ENCODE measurements around the gene KCTD18. TPM values are rescaled to one million over a fixed set of nuclear protein-coding genes. Genes with fewer than 3 reads are reported as not detected.

KCTD18 gene
- total RNA-seq, 1 experiment from 2014 or later, result 9.0 TPM

GRCh38 chr2:200502196-200502595 is 7.7 kb downstream of the KCTD18 start:
- Histone ChIP-seq H3K4me3 (no peak overlapping the region), H3K27ac (no peak overlapping the region), H3K9me3 (replicated peaks) (no peaks in the 10 kb centered on the region), H3K27me3 (no peaks in the 10 kb centered on the region), H3K36me3 (no peaks in the 10 kb centered on the region), H3K4me1 (no peaks in the 10 kb centered on the region)
- no peak for DNase-seq

GRCh38 chr2:200498402-200499162 is 11.3 kb downstream of the KCTD18 start:
- no peak for DNase-seq
- Histone ChIP-seq H3K27ac (no peak overlapping the region), H3K4me3 (no peak overlapping the region), H3K4me1 (no peaks in the 10 kb centered on the region), H3K27me3 (no peaks in the 10 kb centered on the region), H3K36me3 (no peaks in the 10 kb centered on the region), H3K9me3 (replicated peaks) (no peaks in the 10 kb centered on the region)

- Histone ChIP-seq H3K9me3 (replicated peaks) (no peaks in the 10 kb centered on the region), H3K27ac (no peak overlapping the region), H3K36me3 (no peaks in the 10 kb centered on the region), H3K27me3 (no peaks in the 10 kb centered on the region), H3K4me1 (no peaks in the 10 kb centered on the region), H3K4me3 (no peak overlapping the region)
- DNase-seq, result no peak
These were observed 13.2 kb downstream of the KCTD18 start for GRCh38 chr2:200496696-200497095.

GRCh38 chr2:200494048-200494447 is 15.8 kb downstream of the KCTD18 start:
- peaks cover 5% of the 10 kb centered on the region; the same call in 1 of the 2 replicates for H3K36me3 ChIP-seq
- H3K27me3 ChIP-seq, result no peaks in the 10 kb centered on the region
- H3K4me3 ChIP-seq, result no peak overlapping the region
- no peak overlapping the region for H3K27ac ChIP-seq
- no peaks in the 10 kb centered on the region for H3K9me3 ChIP-seq (replicated peaks)
- H3K4me1 ChIP-seq, result no peaks in the 10 kb centered on the region
- DNase-seq, result no peak

GRCh38 chr2:200492656-200493055 is 17.2 kb downstream of the KCTD18 start:
- no peaks in the 10 kb centered on the region for H3K27me3 ChIP-seq
- H3K27ac ChIP-seq, result no peak overlapping the region
- H3K4me1 ChIP-seq, result no peaks in the 10 kb centered on the region
- DNase-seq, result no peak
- H3K9me3 ChIP-seq (replicated peaks), result no peaks in the 10 kb centered on the region
- H3K36me3 ChIP-seq, result peaks cover 10% of the 10 kb centered on the region
- H3K4me3 ChIP-seq, result no peak overlapping the region

GRCh38 chr2:200490001-200490400 is 19.9 kb downstream of the KCTD18 start:
- Histone ChIP-seq H3K9me3 (replicated peaks) (no peaks in the 10 kb centered on the region), H3K27me3 (no peaks in the 10 kb centered on the region), H3K27ac (no peak overlapping the region), H3K4me3 (no peak overlapping the region), H3K36me3 (peaks cover 10% of the 10 kb centered on the region), H3K4me1 (peaks cover 6% of the 10 kb centered on the region; the same call in 1 of the 2 replicates)
- no peak for DNase-seq

- H3K27ac ChIP-seq, result no peak overlapping the region
- no peaks in the 10 kb centered on the region for H3K9me3 ChIP-seq (replicated peaks)
- H3K4me1 ChIP-seq, result peaks cover 6% of the 10 kb centered on the region; the same call in 1 of the 2 replicates
- DNase-seq, result no peak
- peaks cover 17% of the 10 kb centered on the region for H3K36me3 ChIP-seq
- no peak overlapping the region for H3K4me3 ChIP-seq
- no peaks in the 10 kb centered on the region for H3K27me3 ChIP-seq
These were observed 21.7 kb downstream of the KCTD18 start for GRCh38 chr2:200488169-200488568.

- no peaks in the 10 kb centered on the region for H3K27me3 ChIP-seq
- H3K36me3 ChIP-seq, result peaks cover 28% of the 10 kb centered on the region
- H3K9me3 ChIP-seq (replicated peaks), result no peaks in the 10 kb centered on the region
- no peak overlapping the region for H3K27ac ChIP-seq
- H3K4me1 ChIP-seq, result peaks cover 6% of the 10 kb centered on the region; the same call in 1 of the 2 replicates
- H3K4me3 ChIP-seq, result no peak overlapping the region
- DNase-seq, result no peak
These were observed 23.3 kb downstream of the KCTD18 start for GRCh38 chr2:200486529-200486928.

GRCh38 chr2:200484934-200485333 is 24.9 kb downstream of the KCTD18 start:
- Histone ChIP-seq H3K4me3 (no peak overlapping the region), H3K27me3 (no peaks in the 10 kb centered on the region), H3K36me3 (peaks cover 33% of the 10 kb centered on the region), H3K4me1 (peaks cover 6% of the 10 kb centered on the region; the same call in 1 of the 2 replicates), H3K27ac (no peak overlapping the region), H3K9me3 (replicated peaks) (no peaks in the 10 kb centered on the region)
- no peak for DNase-seq

GRCh38 chr2:200483729-200484198 is 26.1 kb downstream of the KCTD18 start:
- Histone ChIP-seq H3K4me1 (peaks cover 6% of the 10 kb centered on the region; the same call in 1 of the 2 replicates), H3K4me3 (no peak overlapping the region), H3K36me3 (peaks cover 45% of the 10 kb centered on the region), H3K27me3 (no peaks in the 10 kb centered on the region), H3K27ac (no peak overlapping the region), H3K9me3 (replicated peaks) (no peaks in the 10 kb centered on the region)
- DNase-seq, result peak; percentile 37 to 39

GRCh38 chr2:200482194-200482593 is 27.7 kb downstream of the KCTD18 start:
- Histone ChIP-seq H3K27me3 (no peaks in the 10 kb centered on the region), H3K27ac (no peak overlapping the region)
- no peak for DNase-seq

GRCh38 chr2:200479692-200480265 is 30.1 kb downstream of the KCTD18 start:
- peaks cover 79% of the 10 kb centered on the region for H3K36me3 ChIP-seq
- no peak overlapping the region for H3K27ac ChIP-seq
- no peaks in the 10 kb centered on the region for H3K9me3 ChIP-seq (replicated peaks)
- no peak for DNase-seq
- no peak overlapping the region for H3K4me3 ChIP-seq
- H3K27me3 ChIP-seq, result no peaks in the 10 kb centered on the region
- H3K4me1 ChIP-seq, result no peaks in the 10 kb centered on the region

More at GRCh38 chr2:200482194-200482593, 27.7 kb downstream of the KCTD18 start:
- Histone ChIP-seq H3K9me3 (replicated peaks) (no peaks in the 10 kb centered on the region), H3K4me3 (no peak overlapping the region), H3K36me3 (peaks cover 55% of the 10 kb centered on the region), H3K4me1 (peaks cover 4% of the 10 kb centered on the region; the same call in 1 of the 2 replicates)

GRCh38 chr2:200477667-200478131 is 32.2 kb downstream of the KCTD18 start:
- Histone ChIP-seq H3K27me3 (no peaks in the 10 kb centered on the region), H3K4me3 (no peak overlapping the region), H3K4me1 (no peaks in the 10 kb centered on the region), H3K27ac (no peak overlapping the region), H3K9me3 (replicated peaks) (no peaks in the 10 kb centered on the region), H3K36me3 (peaks cover 85% of the 10 kb centered on the region)
- no peak for DNase-seq

GRCh38 chr2:200476836-200477235 is 33.0 kb downstream of the KCTD18 start:
- Histone ChIP-seq H3K4me3 (no peak overlapping the region), H3K36me3 (peaks cover 89% of the 10 kb centered on the region), H3K4me1 (no peaks in the 10 kb centered on the region), H3K9me3 (replicated peaks) (no peaks in the 10 kb centered on the region), H3K27me3 (no peaks in the 10 kb centered on the region), H3K27ac (no peak overlapping the region)
- no peak for DNase-seq

GRCh38 chr2:200475795-200476194 is 34.1 kb downstream of the KCTD18 start:
- peaks cover 89% of the 10 kb centered on the region for H3K36me3 ChIP-seq
- H3K27ac ChIP-seq, result no peak overlapping the region

More at GRCh38 chr2:200475795-200476194, 34.1 kb downstream of the KCTD18 start:
- no peak overlapping the region for H3K4me3 ChIP-seq
- DNase-seq, result no peak
- no peaks in the 10 kb centered on the region for H3K27me3 ChIP-seq
- H3K4me1 ChIP-seq, result peaks cover 4% of the 10 kb centered on the region
- no peaks in the 10 kb centered on the region for H3K9me3 ChIP-seq (replicated peaks)
